Lower leg skin (tissue), 4 donors: ENCODE measurements around the gene NECAB2. TPM values are rescaled to one million over a fixed set of nuclear protein-coding genes. Genes with fewer than 3 reads are reported as not detected.

Experiments
- DNase-seq, 2 donors: peaks; one replicate each; pipeline ENCODE4 v3.0.0-alpha.2; 2019; ENCODE audit warnings: low spot score in 2 of 2
- H3K4me3 ChIP-seq: fragments of 200-600 bp; sonication (generic); 2 replicates; pipeline ENCODE4 v1.5.1; 2017; ENCODE audit warnings: mild to moderate bottlenecking, low read depth; ENCODE audit not compliant: poor library complexity, severe bottlenecking
- POLR2A ChIP-seq, 2 donors: fragments of 450-650 bp; IDR thresholded peaks; one replicate each; pipeline ENCODE4 v1.6.1; 2016 to 2017; ENCODE audit warnings: antibody characterized with exemption in 2 of 2, mild to moderate bottlenecking in 1 of 2, moderate library complexity in 1 of 2
- WGBS, 2 donors: methylation state at CpG; one replicate each; pipeline ENCODE4 v1.1.5; 2018; 5-methylcytosine and 5-hydroxymethylcytosine counted together
- intact Hi-C: fragments of 100-400 bp; cut with DNase I; formaldehyde crosslinking; loops from one replicate; pipeline ENCODE4 v1.15.0; 2023; ENCODE audit warnings: low total_unique reads
- total RNA-seq, 4 donors: library from RNA; depleted of rRNA; stranded (reverse); fragments of >200 nt; gene quantifications; one replicate each; pipeline ENCODE4 v1.1.0, GENCODE V29; 2016
- TF ChIP-seq, protein P1 (sequence below), 3 donors: fragments of 450-650 bp; IDR thresholded peaks; one replicate each; pipeline ENCODE4 v1.5.1; 2016; ENCODE audit warnings: antibody characterized with exemption in 3 of 3, mild to moderate bottlenecking in 3 of 3, moderate library complexity in 2 of 3

Gene NECAB2
- total RNA-seq, 4 donors from 2014 or later: not detected

DNA sequence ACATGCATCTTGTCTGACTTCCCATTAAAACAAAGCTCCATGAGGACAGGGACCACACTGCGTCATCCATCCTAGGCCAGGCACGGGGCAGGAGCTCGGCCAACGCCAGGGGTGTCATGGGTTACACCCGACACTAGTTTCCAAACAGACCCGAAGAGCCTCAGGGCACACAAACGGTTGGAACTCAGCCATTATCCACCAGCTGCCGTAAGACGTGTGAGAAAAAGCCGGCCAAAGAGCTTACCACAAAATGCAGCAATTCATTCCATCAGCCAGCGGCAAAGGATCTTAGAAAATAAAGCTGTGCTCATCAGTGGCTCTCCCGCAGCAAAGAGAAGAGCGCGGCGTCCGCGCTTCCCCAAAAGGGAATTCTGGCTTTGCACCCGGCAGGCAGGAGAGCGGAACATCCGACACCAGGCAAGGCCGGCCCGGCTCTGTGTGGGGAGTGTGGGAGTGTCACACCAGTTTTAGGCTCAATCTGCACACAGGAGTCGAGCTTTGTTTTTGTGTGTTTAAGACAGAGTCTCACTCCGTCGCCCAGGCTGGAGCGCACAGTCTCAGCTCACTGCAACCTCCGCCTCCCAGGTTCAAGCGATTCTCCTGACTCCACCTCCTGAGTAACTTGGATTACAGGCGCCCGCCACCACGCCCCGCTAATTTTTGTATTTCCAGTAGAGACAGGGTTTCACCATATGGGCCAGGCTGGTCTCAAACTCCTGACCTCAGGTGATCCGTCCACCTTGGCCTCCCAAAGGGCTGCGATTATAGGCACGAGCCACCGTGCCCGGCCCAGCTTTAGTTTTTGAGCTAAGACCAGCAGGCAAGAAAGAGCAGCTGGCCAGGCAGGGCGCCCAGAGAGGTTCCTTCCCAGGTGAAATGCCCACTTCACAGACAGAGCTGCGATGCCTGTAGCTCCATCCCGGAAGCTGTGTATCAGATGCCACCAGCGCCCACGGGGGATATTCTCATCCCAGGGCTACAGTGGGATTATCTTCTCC is 73.1 kb downstream of the NECAB2 start:
- 54 to 62% methylated on average over 41 to 42 of the region's 42 CpGs for WGBS, 2 donors
- no peak overlapping the region for H3K4me3 ChIP-seq
- TF ChIP-seq, protein P1, sequence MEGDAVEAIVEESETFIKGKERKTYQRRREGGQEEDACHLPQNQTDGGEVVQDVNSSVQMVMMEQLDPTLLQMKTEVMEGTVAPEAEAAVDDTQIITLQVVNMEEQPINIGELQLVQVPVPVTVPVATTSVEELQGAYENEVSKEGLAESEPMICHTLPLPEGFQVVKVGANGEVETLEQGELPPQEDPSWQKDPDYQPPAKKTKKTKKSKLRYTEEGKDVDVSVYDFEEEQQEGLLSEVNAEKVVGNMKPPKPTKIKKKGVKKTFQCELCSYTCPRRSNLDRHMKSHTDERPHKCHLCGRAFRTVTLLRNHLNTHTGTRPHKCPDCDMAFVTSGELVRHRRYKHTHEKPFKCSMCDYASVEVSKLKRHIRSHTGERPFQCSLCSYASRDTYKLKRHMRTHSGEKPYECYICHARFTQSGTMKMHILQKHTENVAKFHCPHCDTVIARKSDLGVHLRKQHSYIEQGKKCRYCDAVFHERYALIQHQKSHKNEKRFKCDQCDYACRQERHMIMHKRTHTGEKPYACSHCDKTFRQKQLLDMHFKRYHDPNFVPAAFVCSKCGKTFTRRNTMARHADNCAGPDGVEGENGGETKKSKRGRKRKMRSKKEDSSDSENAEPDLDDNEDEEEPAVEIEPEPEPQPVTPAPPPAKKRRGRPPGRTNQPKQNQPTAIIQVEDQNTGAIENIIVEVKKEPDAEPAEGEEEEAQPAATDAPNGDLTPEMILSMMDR (IDR thresholded peaks at IDR 0.05): no peak
- TF ChIP-seq POLR2A (IDR thresholded peaks at IDR 0.05): no peak
- intact Hi-C loops: no loop called here
- DNase-seq: no peak

DNA sequence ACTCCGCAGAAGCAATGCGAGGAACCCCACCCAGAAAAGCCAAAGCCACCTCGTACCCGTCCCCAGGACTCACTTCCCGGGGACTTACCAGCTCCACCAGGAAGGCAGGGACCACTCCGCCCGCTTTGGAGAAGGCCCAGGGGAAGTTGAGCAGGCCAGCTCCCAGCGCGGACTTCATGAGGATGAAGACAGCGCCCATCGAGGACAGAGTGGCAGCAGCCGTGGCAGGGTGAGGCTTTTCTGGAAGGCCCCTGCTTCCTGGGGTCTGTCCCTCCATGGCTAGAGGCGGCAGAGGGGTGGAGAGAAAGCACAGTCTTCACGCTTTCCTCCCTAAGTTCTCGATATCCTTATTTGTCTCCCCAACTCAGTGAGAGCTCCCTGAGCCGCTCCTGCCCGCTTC is 73.8 kb downstream of the NECAB2 start:
- no peak for TF ChIP-seq POLR2A (IDR thresholded peaks at IDR 0.05)
- TF ChIP-seq, protein P1 (IDR thresholded peaks at IDR 0.05): no peak
- 82 to 88% methylated on average over 16 to 17 of the region's 17 CpGs for WGBS, 2 donors
- intact Hi-C loops: no loop called here
- no peak for DNase-seq
- no peak overlapping the region for H3K4me3 ChIP-seq

DNA sequence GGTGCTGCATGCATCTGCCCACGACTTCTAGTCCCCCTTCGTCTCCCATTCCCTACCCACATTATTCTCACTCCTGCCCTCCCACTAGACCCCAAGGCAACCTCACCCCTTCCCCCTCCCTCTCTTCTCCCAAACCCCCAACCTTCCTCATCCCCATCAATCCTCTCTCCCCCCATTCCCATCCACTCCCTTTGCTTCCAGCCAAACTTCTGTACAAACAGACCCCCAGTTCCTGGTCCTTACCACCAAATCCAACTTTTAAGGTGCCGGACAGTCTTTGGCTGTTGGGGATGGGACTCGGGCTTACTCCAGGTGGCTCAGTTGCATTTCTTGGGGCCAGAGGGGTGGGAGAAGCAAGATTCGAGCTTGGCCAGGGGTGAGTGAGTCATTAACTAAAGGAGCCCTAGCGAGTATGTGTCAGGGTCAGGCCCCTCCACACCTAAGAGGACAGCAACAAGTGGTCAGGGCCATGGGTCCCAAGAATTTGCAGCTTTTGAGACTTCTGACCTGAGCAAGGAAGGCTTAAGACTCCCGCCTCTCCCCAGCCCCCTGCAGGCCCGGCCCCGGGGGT is 74.3 kb downstream of the NECAB2 start, which contains the start of gene SLC38A8:
Gene SLC38A8, minus strand, starts transcription at position 488 of the 571 bp plus-strand sequence. CDS start 638 bp downstream, outside the sequence.
- DNase-seq: no peak
- H3K4me3 ChIP-seq: no peak within 1 kb of the TSS
- 69 to 71% methylated on average over 7 to 9 of the region's 9 CpGs for WGBS, 2 donors
- no peak for TF ChIP-seq POLR2A (IDR thresholded peaks at IDR 0.05)
- TF ChIP-seq, protein P1 (IDR thresholded peaks at IDR 0.05): no peak
- intact Hi-C loops: no loop called here

DNA sequence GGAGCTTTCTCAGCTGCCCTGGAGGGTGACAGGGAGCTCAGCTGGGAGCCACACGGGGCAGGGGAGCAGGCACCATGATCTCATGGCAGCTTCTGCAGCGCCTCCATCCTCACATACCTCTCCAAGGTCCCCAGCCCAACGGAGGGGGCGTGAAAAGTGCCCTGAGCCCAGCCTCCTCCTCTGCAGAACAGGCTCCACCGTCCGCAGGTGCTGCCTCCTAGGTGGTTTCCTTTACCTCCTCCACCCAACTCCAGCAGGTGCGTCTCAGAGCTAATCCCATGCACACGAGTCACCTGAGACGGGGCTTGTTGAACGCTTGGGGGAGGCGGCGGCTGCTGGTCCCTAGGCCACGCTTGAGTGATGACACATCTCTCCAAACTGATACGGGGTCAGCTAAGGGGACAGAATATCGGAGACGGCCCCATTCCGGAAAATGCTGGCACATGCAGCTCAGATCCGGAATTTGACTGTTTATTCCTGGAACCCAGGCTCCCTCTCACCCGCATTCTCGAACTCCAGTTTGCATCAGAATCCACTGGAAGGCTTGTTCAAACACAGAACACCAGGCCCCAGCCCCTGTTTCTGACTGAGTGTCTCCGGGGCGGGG is 74.9 kb downstream of the NECAB2 start:
- intact Hi-C loops: no loop called here
- 49 to 50% methylated on average over 18 to 22 of the region's 22 CpGs for WGBS, 2 donors
- TF ChIP-seq, protein P1 (IDR thresholded peaks at IDR 0.05): no peak
- TF ChIP-seq POLR2A (IDR thresholded peaks at IDR 0.05): no peak
- no peak overlapping the region for H3K4me3 ChIP-seq
- DNase-seq: no peak

DNA sequence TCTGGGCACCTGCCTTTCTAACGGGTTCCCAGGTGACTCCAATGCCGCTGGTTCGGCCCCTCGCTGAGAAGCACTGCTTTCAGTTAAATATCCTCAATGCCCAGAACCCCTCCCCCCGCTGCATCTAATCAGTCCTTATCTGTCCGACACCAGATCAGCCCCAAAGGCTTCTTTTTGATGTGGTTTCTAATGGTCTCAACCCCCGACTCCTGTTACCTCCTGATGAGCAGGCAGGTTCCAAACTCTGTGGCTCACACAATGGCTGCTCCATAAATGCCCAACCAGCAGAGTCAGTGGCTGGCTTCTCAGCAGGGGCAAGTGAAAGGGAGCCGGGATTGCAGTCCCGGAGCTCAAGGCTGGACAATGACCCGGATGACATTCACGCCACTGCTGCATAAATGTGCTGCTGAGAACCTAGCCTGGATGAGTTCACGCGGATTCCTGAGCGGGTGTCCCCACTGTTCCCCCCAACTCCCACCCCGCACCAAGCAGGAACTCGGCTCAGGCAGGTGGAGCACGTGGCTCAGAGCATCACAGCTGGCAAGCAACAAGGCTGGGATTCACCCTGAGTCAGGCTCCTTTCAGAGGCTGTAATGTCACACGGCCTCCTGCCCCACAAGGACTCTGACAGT is 75.6 kb downstream of the NECAB2 start:
- no peak for DNase-seq
- intact Hi-C loops: no loop called here
- no peak overlapping the region for H3K4me3 ChIP-seq
- 41 to 42% methylated on average over 17 to 18 of the region's 18 CpGs for WGBS, 2 donors
- no peak for TF ChIP-seq POLR2A (IDR thresholded peaks at IDR 0.05)
- TF ChIP-seq, protein P1 (IDR thresholded peaks at IDR 0.05): no peak
